ENCODE data around the gene PNKP.

The PNKP gene

DNA sequence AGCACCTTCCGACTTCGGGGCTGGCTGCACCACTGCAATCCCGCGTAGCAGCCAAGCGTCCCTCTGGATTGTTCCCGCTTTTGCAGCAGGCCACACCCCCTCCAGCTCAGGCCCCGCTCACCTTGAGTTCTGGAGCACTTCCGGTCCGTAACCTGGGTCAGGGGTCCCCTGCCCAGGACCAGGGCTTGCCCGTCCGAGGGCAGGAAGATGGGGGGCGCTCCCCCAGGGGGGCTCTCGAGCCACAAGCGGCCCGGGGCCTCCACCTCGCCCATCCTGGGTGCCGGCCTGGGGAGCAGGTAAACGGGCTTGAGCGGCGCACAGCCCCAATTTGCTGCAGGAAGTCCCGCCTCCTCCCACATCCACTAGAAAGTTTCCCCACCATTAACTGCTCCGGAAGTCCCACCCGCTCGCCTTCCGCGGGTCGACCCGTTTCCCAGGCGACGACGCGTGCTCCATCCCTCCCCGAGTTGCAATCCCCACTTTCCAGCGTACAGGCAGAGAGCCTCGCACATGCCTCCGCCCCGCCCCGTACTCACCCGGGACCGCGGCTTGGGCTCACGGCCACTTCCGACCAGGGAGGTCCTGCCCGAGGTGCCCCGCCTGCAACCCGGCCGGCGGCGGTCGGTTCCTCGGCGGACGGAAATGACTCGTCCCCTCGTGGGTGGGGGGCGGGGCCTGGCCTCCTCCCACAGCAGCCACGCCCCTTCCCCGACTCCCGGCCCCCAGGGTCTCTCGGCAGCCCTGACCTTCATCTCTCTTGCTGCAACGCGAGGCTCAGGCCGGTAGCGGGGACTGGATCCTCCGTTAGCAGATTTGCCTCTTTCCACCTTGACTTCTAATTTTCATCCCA is at the start of gene PNKP:
TSS of gene PNKP (minus strand) at position 644 of the 850 bp plus-strand sequence. CDS start at position 272, 372 bp downstream.
- DNase-seq = peak; percentile 84

DNA sequence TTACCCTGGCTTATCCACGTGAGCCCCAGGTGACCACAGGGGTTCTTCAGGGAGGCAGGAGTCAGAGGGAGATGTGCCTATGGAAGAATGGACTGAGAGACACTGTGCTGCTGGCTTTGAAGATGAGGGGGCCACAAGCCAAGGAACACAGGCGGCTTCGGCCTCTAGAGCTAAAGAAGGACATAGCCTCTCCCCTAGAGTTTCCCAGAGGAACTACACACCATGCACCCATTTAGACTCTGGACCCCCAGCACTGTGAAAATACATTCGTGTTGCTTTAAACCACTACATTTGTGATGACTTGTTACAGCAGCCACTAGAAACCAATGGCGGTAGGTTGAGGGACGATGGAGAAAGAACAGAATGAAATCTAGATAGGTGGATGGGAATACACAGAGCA is 47.9 kb upstream of the PNKP start:
- no peak for DNase-seq

DNA sequence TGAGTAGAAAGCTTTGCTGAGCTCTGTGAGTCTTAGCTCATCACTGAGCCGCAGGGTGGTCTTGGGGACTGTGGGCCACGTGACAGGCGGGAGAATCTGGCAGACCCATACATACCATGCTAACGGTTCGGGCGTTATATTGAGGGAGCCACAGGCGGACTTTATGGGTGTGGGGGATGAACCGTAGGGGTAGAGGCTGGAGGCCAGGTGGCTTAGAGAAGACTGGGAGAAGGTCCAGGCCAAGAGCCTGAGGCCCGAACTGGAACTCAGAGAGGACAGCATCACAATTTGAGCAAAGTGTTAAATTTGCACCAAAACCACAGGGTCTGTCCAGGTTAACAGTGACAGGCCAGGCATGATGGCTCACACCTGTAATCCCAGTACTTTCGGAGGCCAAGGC is 46.3 kb upstream of the PNKP start:
- no peak for DNase-seq

DNA sequence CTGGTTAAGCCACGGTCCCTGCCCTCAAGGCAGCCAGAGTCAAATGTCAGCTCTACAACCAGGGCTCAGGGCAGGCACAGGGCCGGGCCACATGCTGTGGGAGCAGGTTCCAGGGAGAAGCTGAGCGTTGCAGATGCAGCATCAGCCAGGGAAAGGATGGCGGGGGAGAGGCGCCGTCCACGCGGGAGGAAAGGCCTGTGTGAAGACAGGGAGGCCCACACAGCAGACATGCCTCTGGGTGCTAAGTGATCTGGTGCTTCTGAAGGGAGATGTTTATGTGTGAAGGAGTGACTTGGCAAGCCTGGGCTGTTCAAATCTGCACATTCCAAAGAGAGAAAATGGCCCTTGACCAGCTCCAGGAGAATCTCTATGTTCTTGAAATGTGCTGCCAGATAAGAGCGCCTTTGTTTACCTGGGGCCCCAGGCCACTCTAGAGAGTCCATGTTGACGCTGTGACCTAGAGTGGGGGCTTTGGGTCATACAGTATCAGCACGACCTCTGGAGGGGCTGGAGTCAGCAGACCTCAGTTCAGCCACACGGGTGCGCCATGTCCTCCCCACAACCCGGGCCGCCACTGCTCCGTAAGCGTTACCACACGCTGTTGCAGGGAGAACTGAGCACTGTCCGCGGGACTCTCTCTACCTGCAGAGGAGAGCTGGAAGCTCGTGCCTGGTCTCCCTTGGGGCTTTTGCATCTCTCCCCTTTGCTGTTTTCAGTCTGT is 45.7 kb upstream of the PNKP start:
- DNase-seq = no peak

DNA sequence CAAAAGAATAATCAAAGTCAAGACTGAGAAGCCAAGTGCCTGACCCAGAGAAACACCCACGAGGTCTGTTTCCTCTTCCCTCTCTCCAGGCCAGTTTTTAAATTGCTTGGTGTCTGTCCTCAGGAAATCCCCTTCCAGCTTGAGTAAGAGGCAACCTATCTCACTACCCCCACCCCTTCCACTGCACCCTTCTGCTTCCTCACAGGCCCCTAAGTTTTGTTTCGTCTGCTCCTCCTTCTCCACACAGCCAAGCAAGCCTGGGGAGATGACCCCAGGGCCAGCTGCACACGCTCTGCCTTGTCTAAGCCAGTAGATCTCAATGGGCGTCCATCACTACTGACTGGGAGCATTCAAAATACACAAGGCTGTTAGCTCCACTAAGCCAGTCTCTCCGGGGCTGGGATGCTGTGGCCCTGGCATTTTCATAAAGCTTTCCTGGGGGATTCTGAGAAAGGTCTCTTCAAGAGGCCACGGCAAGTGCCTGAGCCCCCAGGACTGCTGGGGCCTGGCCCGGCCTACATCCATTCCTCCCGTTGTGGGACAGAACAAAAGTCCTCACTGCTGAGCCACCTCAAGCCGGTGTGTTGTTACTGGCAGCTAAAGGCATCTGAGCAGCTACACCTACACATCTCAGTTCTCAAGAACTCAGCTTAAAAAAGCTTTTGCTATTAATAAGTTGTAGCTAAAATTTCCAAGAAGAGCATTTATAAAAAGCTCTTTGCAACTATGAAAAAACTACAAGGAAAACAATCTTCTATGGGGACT is 44.2 kb upstream of the PNKP start:
- DNase-seq = no peak

DNA sequence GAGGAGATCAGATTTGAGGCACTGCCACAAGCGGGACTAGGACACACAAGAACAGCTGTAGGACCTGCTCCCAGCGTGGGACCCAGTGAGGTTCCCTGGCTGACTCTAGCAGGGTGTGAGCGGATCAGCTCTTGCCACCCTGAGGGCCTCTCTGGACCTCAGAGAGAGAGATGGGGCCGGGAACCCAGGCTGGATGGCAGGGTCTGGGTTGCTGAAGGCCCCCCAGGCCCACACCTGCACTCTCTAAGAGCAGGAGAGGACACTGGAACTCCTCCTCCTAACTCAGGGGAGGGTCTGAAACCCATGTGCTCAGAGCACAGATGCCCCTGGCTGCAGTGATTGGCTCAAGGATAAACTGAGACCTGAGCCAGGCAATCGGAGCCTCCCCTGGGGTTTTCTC is 42.8 kb upstream of the PNKP start:
- DNase-seq = no peak

DNA sequence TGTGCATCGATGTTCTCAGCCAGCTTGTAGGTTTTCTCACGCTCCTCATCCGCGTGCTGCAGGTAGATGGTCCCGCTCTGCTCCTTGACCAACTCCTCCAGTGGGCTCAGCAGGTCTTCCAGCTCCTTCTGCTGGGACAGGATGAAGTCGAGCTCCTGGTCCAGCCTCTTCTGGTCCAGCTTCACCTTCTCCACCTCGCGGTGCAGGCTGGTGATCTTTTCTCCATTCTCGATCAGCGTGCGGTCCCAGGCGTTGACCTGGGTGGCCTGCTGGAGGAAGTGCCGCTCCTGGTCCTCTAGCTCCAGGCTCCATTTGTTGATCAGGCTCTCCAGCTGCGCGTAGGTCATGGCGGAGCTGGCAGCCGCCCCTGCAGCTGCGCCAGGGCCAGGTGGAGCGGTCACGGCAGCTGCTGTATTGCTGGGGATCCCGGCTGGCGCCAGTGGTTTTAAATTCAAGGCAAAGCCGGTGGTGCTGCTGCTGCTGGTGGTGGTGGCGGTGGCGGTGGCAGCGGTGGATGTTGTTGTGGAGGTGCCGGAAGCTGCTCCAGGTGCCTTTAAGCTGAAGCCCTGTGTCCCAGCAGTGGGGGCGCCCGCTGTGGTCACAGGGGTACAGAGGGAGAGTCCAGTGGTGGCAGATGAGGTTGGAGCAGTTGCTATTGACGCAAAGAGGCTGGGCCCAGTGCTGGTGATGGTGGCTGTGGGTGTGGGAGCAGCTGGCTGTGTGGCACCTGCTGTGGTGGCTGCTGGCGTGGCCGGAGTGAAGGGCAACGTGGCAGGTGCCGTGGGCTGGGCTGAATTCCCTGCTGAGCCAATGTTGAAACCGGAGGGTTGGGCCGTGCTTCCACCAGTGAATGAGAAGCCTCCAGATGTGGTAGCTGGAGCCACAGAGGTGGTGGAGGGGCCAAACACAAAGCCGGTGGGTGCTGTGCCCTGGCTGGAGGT is 41.4 kb upstream of the PNKP start:
- no peak for DNase-seq

DNA sequence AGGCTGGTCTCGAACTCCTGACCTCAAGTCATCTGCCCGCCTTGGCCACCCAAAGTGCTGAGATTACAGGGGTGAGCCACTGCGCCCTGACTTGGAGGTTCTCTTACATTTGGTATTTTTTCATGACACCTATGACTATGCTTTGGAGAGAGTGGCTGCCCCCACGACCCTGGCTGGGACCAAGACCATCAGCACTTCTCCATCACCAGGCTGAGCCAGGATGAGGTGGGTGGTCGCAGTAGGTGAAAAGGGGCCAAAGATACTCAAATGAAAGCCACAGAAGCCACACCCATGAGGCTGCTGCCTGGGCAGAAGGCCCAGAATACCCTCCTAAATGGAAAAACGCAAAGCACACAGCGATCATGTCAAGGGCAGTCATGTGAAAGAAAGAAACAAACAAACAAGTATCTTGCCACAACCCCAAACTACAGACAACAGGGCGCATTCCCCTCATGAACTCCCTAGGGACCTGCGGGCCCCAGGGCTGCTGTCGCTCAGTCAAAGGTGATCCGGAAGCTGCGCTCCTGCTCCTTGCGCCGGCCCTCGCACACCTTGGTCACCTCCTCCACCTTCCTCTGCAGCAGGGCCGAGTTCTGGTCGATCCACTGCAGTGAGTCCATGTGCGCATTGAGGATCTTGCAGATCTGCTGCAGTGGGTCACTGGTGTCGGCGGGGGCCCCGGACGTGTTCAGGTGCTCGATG is 40.5 kb upstream of the PNKP start:
- no peak for DNase-seq

DNA sequence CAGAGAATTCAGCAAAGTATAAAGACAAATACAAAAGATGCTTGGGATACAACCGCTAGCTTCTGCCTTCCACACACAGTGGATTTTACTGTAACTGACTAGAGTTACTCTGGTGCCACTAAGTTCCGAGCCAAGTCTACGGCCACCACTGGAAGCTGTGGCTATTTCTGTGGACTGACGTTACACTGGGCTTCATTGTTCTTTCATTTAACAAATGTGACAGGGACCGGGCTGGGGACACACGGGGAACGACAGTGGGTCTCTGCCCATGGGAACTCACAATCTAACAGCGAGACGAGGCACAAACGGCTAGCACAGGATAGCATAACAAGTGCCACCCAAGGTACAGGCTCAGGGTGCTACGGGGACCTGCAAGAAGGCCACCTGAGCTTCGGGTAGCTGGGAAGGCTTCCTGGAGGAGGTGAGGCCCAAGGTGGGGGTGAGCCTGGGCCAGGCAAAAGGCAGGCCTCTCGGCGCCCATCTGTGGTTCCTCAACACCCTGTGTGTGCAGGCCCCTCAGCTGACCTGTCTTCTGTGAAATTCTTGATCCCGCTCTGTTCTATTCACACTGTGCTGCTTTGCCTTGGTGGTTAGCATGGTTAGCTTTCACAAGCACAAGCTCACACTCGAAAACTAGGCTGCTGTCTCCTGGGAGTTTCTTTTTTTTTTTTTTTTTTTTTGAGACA is 39.6 kb upstream of the PNKP start:
- DNase-seq = no peak

DNA sequence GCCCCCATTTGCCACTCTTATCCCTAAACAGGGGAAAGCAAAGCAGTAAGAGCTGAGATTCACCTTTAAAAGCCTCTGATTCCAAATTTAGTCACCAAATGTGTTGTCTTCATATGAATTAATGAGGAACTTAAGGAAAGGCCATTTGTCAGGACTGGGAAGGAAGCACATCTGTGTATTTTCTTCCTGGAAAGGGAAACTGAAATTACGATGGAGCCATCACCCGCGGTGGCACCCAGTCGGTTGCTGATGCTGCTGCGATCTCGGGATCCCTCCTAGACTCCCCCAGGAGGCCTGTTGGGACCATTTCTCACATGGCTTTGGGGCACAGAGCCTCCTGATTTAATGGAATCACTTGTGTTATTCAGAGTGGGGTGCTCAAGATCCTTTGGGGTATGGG is 36.8 kb upstream of the PNKP start:
- DNase-seq = no peak

DNA sequence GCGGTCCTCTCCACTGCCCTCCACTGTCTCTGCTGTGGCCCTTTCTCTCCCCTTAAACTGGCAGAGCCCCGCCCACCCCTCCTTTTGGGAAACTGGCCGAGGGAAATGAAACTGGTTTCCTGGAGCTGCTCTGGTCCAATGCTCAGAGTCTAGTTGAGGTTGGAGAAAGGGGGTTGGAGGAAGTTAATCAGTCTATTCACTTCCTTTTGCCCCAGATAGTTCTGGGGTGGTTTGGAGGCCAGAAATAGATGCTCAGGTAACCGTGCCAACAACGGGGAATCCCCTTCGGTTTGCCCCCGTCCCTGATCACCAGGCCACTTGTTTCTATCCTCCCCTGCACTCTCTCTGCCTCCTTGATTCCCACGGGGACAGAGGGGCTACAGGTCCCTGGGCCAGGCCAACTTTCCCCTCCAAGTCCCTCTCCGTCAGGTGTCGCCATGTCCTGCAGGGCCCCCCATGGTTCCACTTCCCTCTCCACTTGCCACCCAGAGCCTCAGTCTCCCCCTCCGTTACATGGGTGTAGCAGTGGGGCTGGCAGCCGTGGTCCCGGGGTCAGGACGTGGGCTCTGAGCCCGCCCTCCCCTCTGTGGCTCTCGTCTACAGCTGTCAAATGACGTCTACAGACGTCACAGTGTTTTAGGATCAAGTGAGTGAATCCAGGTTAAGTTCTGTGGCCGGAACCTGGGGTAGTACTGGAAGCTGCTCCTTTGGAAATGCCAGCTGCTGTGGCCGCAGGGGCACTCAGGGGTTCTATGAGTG is 29.7 kb upstream of the PNKP start, which contains the start of gene IL4I1:
TSS of gene IL4I1 (minus strand) at position 25 of the 759 bp plus-strand sequence. CDS start 727 bp downstream, outside the sequence.
- no peak for DNase-seq

DNA sequence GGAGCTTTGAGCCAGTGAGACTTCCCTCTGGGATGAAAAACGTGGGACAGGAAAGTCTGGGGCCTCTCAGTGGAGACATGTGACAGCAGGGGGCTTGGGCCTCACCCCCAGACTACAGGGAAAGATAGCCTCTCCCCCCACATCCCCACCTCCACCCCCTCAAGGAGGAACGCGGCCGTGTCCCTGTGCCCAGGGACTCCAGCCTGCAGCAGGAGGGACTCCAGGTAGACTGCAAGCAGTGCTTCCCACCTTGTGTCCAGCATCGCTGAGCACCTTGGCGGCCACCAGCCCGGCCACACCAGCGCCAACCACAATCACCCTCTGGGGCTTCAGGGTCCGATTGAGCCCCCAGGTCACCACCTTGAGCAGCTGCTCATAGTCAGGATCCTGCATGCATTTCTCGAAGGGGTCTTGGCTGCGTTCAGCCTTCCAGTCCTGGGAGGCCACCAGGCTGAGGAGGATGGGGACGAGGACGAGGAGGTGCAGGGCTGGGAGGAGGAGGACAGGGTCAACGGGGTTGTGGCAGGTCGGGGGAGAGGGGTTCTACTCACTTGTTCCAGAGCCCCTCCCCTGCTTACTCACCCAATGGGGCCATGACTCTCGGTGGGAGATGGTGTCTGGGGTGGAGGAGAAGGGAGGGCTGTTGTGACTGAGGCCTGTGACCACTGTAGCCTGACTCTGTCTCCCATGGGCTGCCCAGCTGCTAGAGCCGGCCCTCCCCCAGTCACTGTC is 28.4 kb upstream of the PNKP start:
- no peak for DNase-seq

DNA sequence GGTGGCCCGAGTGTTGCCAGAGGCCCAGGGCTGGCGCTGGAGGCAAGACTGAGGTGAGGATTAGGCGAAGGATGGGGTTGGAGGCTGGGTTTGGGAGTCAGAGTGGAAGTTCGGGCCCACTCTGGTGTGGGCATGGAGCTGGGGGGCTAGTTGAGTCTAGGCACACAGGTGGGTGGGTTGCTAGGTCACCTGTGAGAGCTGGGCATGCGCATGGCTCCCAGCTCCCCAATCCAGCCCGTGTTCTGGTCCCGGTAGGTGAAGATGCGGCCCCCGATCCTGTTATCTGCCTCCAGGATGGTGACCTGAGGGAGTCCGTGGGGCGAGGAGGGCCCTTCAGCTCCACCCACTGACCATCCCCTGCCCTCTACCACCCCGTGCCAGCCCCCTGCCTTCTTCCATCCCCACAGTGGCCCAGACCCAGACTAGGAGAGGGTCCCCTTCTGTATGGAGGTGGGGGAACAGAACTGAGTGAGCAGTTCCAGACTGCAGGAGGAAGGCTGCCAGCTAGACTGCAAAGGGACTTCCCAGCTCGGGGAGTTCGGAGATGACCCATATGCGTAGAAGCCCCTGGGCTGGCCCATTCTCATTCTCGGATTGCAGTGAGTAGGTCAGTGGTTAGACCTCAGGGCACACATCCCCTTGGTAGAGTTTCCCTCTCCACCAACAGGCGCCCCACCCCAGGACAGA is 27.6 kb upstream of the PNKP start:
- no peak for DNase-seq

DNA sequence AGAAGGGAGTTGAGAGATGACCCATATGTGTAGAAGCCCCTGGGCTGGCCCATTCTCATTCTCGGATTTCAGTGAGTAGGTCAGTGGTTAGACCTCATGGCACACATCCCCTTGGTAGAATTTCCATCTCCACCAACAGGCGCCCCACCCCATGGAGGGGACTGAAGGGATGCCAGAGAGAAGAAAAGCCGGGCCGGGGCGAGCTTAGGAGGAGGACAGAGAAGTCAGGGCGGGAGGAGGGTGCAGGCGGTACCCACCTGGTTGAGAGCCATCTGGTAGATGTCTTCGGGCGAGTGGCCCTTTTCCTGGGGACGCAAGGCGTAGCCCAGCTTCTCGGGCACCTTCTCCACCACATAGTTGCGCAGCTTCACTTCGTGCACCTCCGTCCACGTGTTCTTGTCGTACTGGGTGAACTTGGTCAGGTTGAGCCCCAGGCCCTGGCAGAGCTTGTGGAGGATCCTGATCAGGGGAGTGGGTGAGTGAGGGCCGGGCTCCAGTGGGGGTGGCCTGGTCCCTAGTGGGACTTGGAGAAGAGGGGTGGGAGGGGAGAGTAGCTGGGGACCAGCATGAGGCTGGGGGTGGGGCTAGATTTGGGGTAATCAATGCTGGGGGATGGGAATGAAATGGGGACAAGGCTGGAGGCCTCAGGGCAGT is 26.8 kb upstream of the PNKP start:
- DNase-seq = no peak

DNA sequence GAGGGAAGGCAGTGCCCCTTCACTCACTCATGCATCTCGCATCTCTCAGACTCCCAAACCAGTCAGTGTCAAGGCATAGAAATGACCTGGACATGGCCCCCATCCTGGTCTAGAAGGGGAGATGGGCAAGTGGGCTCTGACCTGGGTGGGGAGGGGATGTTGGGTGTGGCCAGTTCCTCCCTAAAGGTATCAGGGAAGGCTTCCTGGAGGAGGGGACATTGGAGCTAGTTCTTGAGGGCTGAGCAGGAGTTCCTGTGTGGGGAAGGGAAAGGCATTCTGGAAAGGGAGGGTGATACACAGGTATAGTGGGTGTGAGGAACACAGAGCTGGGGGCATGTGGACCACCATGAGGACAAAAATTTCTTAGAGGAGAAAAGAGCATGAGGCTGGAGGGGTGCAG is 25.3 kb upstream of the PNKP start:
- DNase-seq = no peak

DNA sequence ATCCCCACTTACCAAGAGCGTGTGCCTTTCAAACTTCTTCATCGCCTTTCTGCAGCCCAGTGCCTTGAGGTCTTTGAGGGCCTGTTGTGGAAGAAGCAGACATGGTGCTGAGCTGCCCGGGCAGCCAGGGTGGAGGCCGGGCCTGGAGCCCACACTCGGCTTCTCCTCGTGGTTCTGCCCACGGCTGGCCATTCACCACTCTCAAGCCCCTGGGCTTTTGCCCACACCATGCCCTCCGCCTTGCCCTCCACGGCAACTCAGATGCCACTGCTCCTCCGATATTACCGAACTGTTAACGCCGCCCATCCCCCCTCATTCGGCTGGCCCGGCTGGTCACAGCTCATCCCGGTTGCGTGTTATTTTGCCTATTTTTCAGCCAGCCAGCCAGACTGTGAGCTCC is 24.0 kb upstream of the PNKP start:
- no peak for DNase-seq

DNA sequence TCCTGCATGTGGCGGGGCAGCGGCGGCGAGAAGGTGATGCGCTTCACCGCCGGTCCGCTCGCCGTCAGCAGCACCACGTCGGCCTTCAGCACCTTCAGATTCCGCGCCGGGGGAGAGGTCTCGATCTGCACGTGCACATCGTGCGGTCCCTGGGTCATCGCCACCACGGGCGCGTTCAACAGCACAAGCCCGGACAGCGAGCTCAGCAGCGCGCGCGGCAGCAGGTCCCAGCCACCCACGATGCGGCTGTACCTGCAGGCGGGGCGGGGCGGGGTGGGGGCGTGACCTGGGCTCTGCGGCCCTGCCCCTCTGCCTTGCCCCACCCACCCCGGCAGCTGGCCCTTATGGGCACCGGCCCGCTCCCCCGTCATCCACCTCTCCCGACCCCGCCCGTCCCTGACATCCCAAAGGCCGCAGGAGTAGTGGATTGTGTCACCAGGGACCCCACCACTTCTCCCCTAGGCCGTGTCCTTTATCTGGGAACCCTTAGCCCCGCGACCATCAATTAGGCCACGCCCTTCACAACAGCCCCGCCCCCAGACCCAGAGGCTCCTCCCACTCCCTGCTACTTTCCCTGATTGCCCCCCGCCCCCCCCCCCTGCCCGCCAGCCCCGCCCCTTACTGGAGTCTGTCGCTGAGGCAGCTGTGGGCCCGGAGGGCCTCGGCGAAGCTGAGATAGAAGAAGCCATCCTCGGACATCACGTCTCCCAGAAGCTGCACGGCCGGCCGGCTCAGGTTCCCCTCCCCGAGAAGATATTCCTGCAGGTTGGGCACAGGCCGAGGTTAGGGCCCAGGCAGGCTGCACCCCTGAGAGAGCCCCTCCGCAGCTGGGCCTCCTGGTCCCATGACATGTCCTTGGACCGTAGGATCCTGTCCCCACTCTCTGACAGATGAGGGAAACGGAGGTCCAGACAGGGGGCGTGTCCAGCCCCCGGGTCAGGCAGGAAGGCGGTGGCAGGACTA is 23.3 kb upstream of the PNKP start:
- DNase-seq = peak; percentile 34
